ENCODE data around the gene PBOV1.

PBOV1 gene

GRCh38 chr6:138246650-138247440 is 28.6 kb upstream of the PBOV1 start:
- DNase-seq (ENCODE audit: low spot score), result no peak
- no peak for TF ChIP-seq CTCF (IDR thresholded peaks at IDR 0.05; ENCODE audit: extremely low read depth, missing control alignments)

- no peak for TF ChIP-seq CTCF (IDR thresholded peaks at IDR 0.05; ENCODE audit: extremely low read depth, missing control alignments)
- DNase-seq (ENCODE audit: low spot score), result no peak
Measured at GRCh38 chr6:138245751-138246150, 27.5 kb upstream of the PBOV1 start.

GRCh38 chr6:138242987-138243592 is 24.8 kb upstream of the PBOV1 start:
- no peak for DNase-seq (ENCODE audit: low spot score)
- no peak for TF ChIP-seq CTCF (IDR thresholded peaks at IDR 0.05; ENCODE audit: extremely low read depth, missing control alignments)

DNA sequence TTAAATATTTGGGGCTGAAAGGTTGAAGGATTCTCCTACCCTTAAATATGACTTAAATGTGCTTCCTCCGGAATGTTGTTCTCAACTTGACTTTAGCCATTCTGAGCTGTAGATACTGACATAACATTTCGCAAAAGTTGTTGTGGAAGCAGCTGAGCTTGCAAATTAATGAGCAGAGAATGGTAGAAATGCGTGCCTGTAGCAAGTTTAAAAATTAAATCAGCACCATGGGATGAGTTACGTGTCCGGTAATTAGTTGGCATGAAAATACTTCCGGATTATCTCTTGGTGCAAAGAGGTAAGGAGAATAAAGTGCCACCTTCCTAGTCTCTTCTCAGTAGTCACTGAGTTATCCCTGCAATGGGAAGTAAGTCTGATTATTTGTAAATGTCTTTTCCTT is 23.6 kb upstream of the PBOV1 start:
- no peak for DNase-seq (ENCODE audit: low spot score)
- no peak for TF ChIP-seq CTCF (IDR thresholded peaks at IDR 0.05; ENCODE audit: extremely low read depth, missing control alignments)

GRCh38 chr6:138241381-138241780 is 23.1 kb upstream of the PBOV1 start:
- DNase-seq (ENCODE audit: low spot score), result no peak
- TF ChIP-seq CTCF (IDR thresholded peaks at IDR 0.05; ENCODE audit: extremely low read depth, missing control alignments), result no peak

GRCh38 chr6:138240476-138241245 is 22.4 kb upstream of the PBOV1 start:
- no peak for TF ChIP-seq CTCF (IDR thresholded peaks at IDR 0.05; ENCODE audit: extremely low read depth, missing control alignments)
- no peak for DNase-seq (ENCODE audit: low spot score)

DNA sequence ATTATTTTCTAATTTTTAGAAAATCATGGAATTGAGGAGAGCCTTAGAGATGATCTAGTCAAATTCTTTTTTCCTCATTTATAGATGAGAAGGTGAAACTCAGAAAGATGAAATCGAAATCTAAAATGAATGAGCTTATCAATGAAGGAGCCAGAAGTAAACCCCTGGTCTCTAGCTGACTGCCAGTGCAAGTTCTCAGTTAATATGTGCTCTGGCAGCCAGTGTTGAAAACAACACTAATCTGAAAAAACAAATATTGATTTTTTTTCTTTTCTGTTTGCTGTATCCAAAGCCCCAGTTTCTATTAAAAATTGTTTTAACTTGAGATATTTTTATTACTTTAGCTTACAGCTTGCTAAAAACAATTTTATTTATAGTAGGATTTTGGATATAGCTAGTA is 21.5 kb upstream of the PBOV1 start:
- TF ChIP-seq CTCF (IDR thresholded peaks at IDR 0.05; ENCODE audit: extremely low read depth, missing control alignments), result no peak
- DNase-seq (ENCODE audit: low spot score), result no peak
